Heart left ventricle (tissue), 16 donors: ENCODE measurements around the gene PSPH. TPM values are rescaled to one million over a fixed set of nuclear protein-coding genes. Genes with fewer than 3 reads are reported as not detected.
"Not testable (repeated sequence)": the region's sequence is repeated elsewhere in the genome, so short reads cannot be mapped to it uniquely, and the experiment has no call there.

Source experiments
- ATAC-seq, 4 donors: fragments of 200-7000 bp; cut with Tn5 transposase; one replicate each; pipeline ENCODE4 v1.9.1; 2020 to 2022; ENCODE audit warnings: moderate library complexity in 4 of 4, mild to moderate bottlenecking in 3 of 4, moderate number of reproducible peaks in 1 of 4
- DNase-seq, 5 donors: peaks; one replicate each; pipeline ENCODE4 v3.0.0-alpha.2; 2020
- H3K27ac ChIP-seq, 12 donors: fragments of 200-600 bp; sonication (generic) in 4 of 12; one replicate each; pipeline versions ENCODE4 v1.5.0 to v1.8.0; 2016 to 2022; ENCODE audit warnings: mild to moderate bottlenecking in 2 of 12
- H3K27me3 ChIP-seq, 9 donors: fragments of 200-600 bp; sonication (generic) in 2 of 9; one replicate each; pipeline versions ENCODE4 v1.5.1 to v1.8.0; 2016 to 2022; ENCODE audit warnings: mild to moderate bottlenecking in 3 of 9
- H3K36me3 ChIP-seq, 9 donors: fragments of 200-600 bp; sonication (generic) in 2 of 9; one replicate each; pipeline versions ENCODE4 v1.5.0 to v1.8.0; 2018 to 2022; ENCODE audit warnings: mild to moderate bottlenecking in 2 of 9
- H3K4me1 ChIP-seq, 12 donors: fragments of 200-600 bp; sonication (generic) in 4 of 12; one replicate each; pipeline versions ENCODE4 v1.5.0 to v1.8.0; 2016 to 2022; ENCODE audit warnings: mild to moderate bottlenecking in 3 of 12
- H3K4me3 ChIP-seq, 12 donors: fragments of 200-600 bp; sonication (generic) in 4 of 12; one replicate each; pipeline versions ENCODE4 v1.5.0 to v1.8.0; 2017 to 2022; ENCODE audit warnings: mild to moderate bottlenecking in 9 of 12, moderate library complexity in 4 of 12
- H3K9me3 ChIP-seq, 12 donors: fragments of 200-600 bp; sonication (generic) in 4 of 12; one replicate each; pipeline versions ENCODE4 v1.5.0 to v1.8.0; 2016 to 2022; ENCODE audit warnings: mild to moderate bottlenecking in 1 of 12
- CTCF ChIP-seq, 12 donors: fragments of 200-600 bp; sonication (generic) in 4 of 12; IDR thresholded peaks; one replicate each; pipeline versions ENCODE4 v1.5.0 to v1.8.0; 2018 to 2022; ENCODE audit warnings: antibody characterized with exemption in 12 of 12, mild to moderate bottlenecking in 5 of 12
- POLR2A ChIP-seq, 2 donors: fragments of 450-650 bp; IDR thresholded peaks; one replicate each; pipeline ENCODE4 v1.6.1; 2017; ENCODE audit warnings: antibody characterized with exemption in 2 of 2, mild to moderate bottlenecking in 2 of 2, moderate library complexity in 2 of 2
- WGBS, 4 donors: extraction: QIAGEN DNeasy Blood & Tissue Kit in 2 of 4; methylation state at CpG; one replicate each; pipeline versions ENCODE4 v1.1.5 to v1.1.7; 2013 to 2018; 5-methylcytosine and 5-hydroxymethylcytosine counted together
- intact Hi-C, 10 donors: fragments of 100-400 bp; cut with DNase I; formaldehyde crosslinking; loops; one replicate each; pipeline versions ENCODE4 v1.11.1 to v1.14.2; 2022
- long read RNA-seq, 3 donors: library from polyadenylated mRNA; unstranded; transcript quantifications; one replicate each; pipeline ENCODE4 v2.0.0, GENCODE V29; 2020 to 2021
- polyA plus RNA-seq, 2 donors: library from polyadenylated mRNA; stranded (reverse); fragments of 200-250 nt; gene quantifications; one replicate each; pipeline ENCODE4 v1.2.3, GENCODE V29; 2013
- total RNA-seq, 9 donors: library from RNA; depleted of rRNA in 2 of 9; stranded (reverse); fragments of >200 nt in 2 of 9; fragmentation: NEBNext Ultra II Directional in 3 of 9; extraction: Animal tissue kit (Norgen Biotek cat#: 25700) in 3 of 9; gene quantifications; one replicate each; pipeline versions ENCODE4 v1.1.0 to v1.2.4, GENCODE V29; 2016 to 2023
- donor health status: ischemic (EF 13 %, LVEDD 7.1; RV severe dilation, severe dysfunction).
- donor health status: healthy with polysubstance abuse.
- donor health status: DM: no; HTN: yes; CAD: no.
- donor health status: DM: no; HTN: no; CAD: no.
- donor health status: ischemic (EF 25% LVEDD 6.9; RV normal size, moderate dysfunction).
- donor health status: ischemic (EF 25% LVEDD 5.7; RV mildly dilated, moderate dysfunction).
- donor health status: healthy.
- donor health status: DM: yes; HTN: yes; CAD: no.
- donor health status: ischemic (EF 35%, LVEDD 5.7; RV mildly dilated, moderate dysfunction).
- donor health status: nonischemic (EF 11% LVEDD 7.7; RV severe dilation, severe dysfunction).
- donor health status: DM: yes; HTN: yes; CAD: no.
- donor health status: PGD.
- donor health status: ischemic (EF 29% LVEDD 5.4; RV normal size, mild dysfunction).
- donor health status: nonischemic (EF 23%, LVEDD 6.1; RV moderate dilation, normal function).

Gene PSPH
- 10 to 100 TPM in 2 of 9 donors, 1 to 10 TPM in 7; 7.5 to 15.9 (median 8.9) TPM for total RNA-seq
- polyA plus RNA-seq = 10 to 100 TPM in 1 of 2 donors, 1 to 10 TPM in 1; 3.5 to 12.1 TPM
- long read RNA-seq, donor 1, partial matches to known transcripts = 0 of 14 reads
- long read RNA-seq, donor 1, other reads (novel, unspliced or antisense) = 12 of 14 reads
- long read RNA-seq, donor 2, transcript PSPH-202 (8 exons, 2,178 nt) = major isoform, 6 of 38 reads
- long read RNA-seq, donor 2, partial matches to known transcripts = 3 of 38 reads
- long read RNA-seq, donor 2, other reads (novel, unspliced or antisense) = 26 of 38 reads
- long read RNA-seq, donor 3, transcript PSPH-202 (8 exons, 2,178 nt) = major isoform, 5 of 17 reads
- long read RNA-seq, donor 3, partial matches to known transcripts = 2 of 17 reads
- long read RNA-seq, donor 3, other reads (novel, unspliced or antisense) = 10 of 17 reads

- H3K4me1 ChIP-seq = peaks cover 7 to 45% (median 26%) of the 10 kb centered on the region in 12 donors
These were observed at the start of gene PSPH, which contains the start of gene CCT6A for GRCh38 chr7:56051339-56052191. PSPH (minus strand) TSS chr7:56051444; CDS start chr7:56021212, 30,232 bp downstream. CCT6A (plus strand) TSS chr7:56051765; CDS start chr7:56051849, 84 bp downstream.

GRCh38 chr7:56099653-56100052 is 48.4 kb upstream of the PSPH start:
- Histone ChIP-seq H3K27me3 (no peaks in the 10 kb centered on the region), H3K36me3 (peaks cover 3 to 74% (median 54%) of the 10 kb centered on the region in 9 donors), H3K9me3 (no peaks in the 10 kb centered on the region), H3K27ac (no peak overlapping the region), H3K4me1 (peaks cover 0 to 12% (median 4%) of the 10 kb centered on the region in 12 donors), H3K4me3 (no peak overlapping the region)
- ATAC-seq (no peak), DNase-seq (peak in 1 of 5 donors; percentile 25)
- intact Hi-C loops = loop anchor here in 1 of 10 donors (10.0 kb wide), 1 partner anchor 215 kb away; the partner anchor contains the start of gene ZNF713
- 94 to 96% (median 95%) methylated on average over 3 of the region's 3 CpGs for WGBS, 4 donors
- TF ChIP-seq CTCF (IDR thresholded peaks at IDR 0.05) = no peak
- TF ChIP-seq POLR2A (IDR thresholded peaks at IDR 0.05) = no peak

More at GRCh38 chr7:56051339-56052191, at the start of gene PSPH, which contains the start of gene CCT6A:
- TF ChIP-seq CTCF (IDR thresholded peaks at IDR 0.05) = no peak
- TF ChIP-seq POLR2A (IDR thresholded peaks at IDR 0.05) = peak; percentile 23 to 81
- peak within 1 kb of the TSS; percentile 80 to 96 (median 92) for H3K27ac ChIP-seq
- no peaks in the 10 kb centered on the region for H3K9me3 ChIP-seq
- intact Hi-C loops = loop anchor here in 3 of 10 donors (1.0 to 5.0 kb wide), 5 partner anchors 13 to 87 kb away; partner anchors contain the start of genes CHCHD2 (in 1 of the 3), NIPSNAP2 (in 1 of the 3) and SUMF2 (in 1 of the 3)
- 0 to 1% (median 1%) methylated on average over 49 to 97 of the region's 97 CpGs for WGBS, 4 donors
- no peaks in the 10 kb centered on the region for H3K27me3 ChIP-seq
- ATAC-seq (peak; percentile 98 to 100 (median 100)), DNase-seq (peak; percentile 98 to 99 (median 99))
- H3K36me3 ChIP-seq = peaks cover 0 to 39% (median 38%) of the 10 kb centered on the region in 9 donors
- H3K4me3 ChIP-seq = peak within 1 kb of the TSS; percentile 50 to 96 (median 82)

GRCh38 chr7:56098187-56099008 is 47.2 kb upstream of the PSPH start:
- Histone ChIP-seq H3K4me1 (peaks cover 0 to 11% (median 2%) of the 10 kb centered on the region in 12 donors), H3K36me3 (peaks cover 3 to 62% (median 44%) of the 10 kb centered on the region in 9 donors)
- H3K9me3 ChIP-seq, intact Hi-C loops, H3K27ac ChIP-seq, H3K27me3 ChIP-seq, ATAC-seq, H3K4me3 ChIP-seq, DNase-seq: not testable (repeated sequence)
- 92 to 96% (median 94%) methylated on average over 8 of the region's 8 CpGs for WGBS, 4 donors

- ATAC-seq (peak in 3 of 4 donors; percentile 29 to 78 (median 47)), DNase-seq (peak in 3 of 5 donors; percentile 66 to 71 (median 68))
- no peak overlapping the region for H3K4me3 ChIP-seq
- WGBS, 4 donors = 48 to 64% (median 55%) methylated on average over 5 of the region's 5 CpGs
- H3K27ac ChIP-seq = no peak overlapping the region
- TF ChIP-seq CTCF (IDR thresholded peaks at IDR 0.05) = no peak
- TF ChIP-seq POLR2A (IDR thresholded peaks at IDR 0.05) = no peak
- intact Hi-C loops = no loop called here
- no peaks in the 10 kb centered on the region for H3K9me3 ChIP-seq
- no peaks in the 10 kb centered on the region for H3K27me3 ChIP-seq
- H3K36me3 ChIP-seq = peaks cover 3 to 55% (median 37%) of the 10 kb centered on the region in 9 donors
- peaks cover 0 to 17% (median 8%) of the 10 kb centered on the region in 12 donors for H3K4me1 ChIP-seq
These were observed 46.5 kb upstream of the PSPH start for GRCh38 chr7:56097700-56098099.
